Gastrocnemius medialis (tissue), 4 donors: ENCODE data around the gene TCERG1L.

Experiments
- CTCF ChIP-seq, 5 experiments: fragments of 450-650 bp in 3 of 5; fragments of 200-600 bp in 2 of 5; sonication (generic) in 2 of 5; IDR thresholded peaks in 4 of 5; conservative IDR thresholded peaks in 1 of 5; 1 replicate in 4 of 5; 2 replicates in 1 of 5; pipeline ENCODE4 v1.5.1; 2016 to 2019; ENCODE audit warnings: antibody characterized with exemption in 5 of 5, mild to moderate bottlenecking in 3 of 5, moderate library complexity in 3 of 5
- POLR2A ChIP-seq, 2 donors: fragments of 450-650 bp; IDR thresholded peaks; one replicate each; pipeline ENCODE4 v1.6.1; 2017; ENCODE audit warnings: antibody characterized with exemption in 2 of 2, mild to moderate bottlenecking in 2 of 2, moderate library complexity in 2 of 2

GRCh38 chr10:131067690-131068089, 243.8 kb downstream of the TCERG1L start:
- TF ChIP-seq CTCF (IDR thresholded peaks at IDR 0.05 in 4 of 5, conservative IDR thresholded peaks at IDR 0.05 in 1 of 5) (no peak), POLR2A (IDR thresholded peaks at IDR 0.05) (no peak)
